ENCODE data around the gene KIF5C. TPM values are rescaled to one million over a fixed set of nuclear protein-coding genes. Genes with fewer than 3 reads are reported as not detected.

KIF5C gene
- total and polyA plus RNA-seq, 9 donors, result 0.73 to 18.7 (median 3.3) TPM

GRCh38 chr2:149057401-149057800 is 182.4 kb downstream of the KIF5C start:
- Histone ChIP-seq H3K4me3 (no peak overlapping the region), H3K36me3 (no peaks in the 10 kb centered on the region), H3K27ac (no peak overlapping the region), H3K27me3 (no peaks in the 10 kb centered on the region), H3K9me3 (no peaks in the 10 kb centered on the region), H3K4me1 (ENCODE audit: insufficient read depth) (no peaks in the 10 kb centered on the region)
- WGBS, 3 donors, result 11 to 15% (median 13%) methylated on average over 5 of the region's 5 CpGs
- no peak for TF ChIP-seq POLR2A (IDR thresholded peaks at IDR 0.05)
- TF ChIP-seq CTCF (IDR thresholded peaks at IDR 0.05), result no peak
- no peak for TF ChIP-seq EP300 (IDR thresholded peaks at IDR 0.05)
- intact Hi-C loops (cut with DNase I), result no loop called here
- DNase-seq, result no peak

GRCh38 chr2:149058936-149059335 is 183.9 kb downstream of the KIF5C start:
- Histone ChIP-seq H3K4me1 (ENCODE audit: insufficient read depth) (no peaks in the 10 kb centered on the region), H3K4me3 (no peak overlapping the region), H3K9me3 (no peaks in the 10 kb centered on the region), H3K27me3 (no peaks in the 10 kb centered on the region), H3K36me3 (no peaks in the 10 kb centered on the region), H3K27ac (no peak overlapping the region)
- TF ChIP-seq EP300 (IDR thresholded peaks at IDR 0.05) (no peak), POLR2A (IDR thresholded peaks at IDR 0.05) (no peak), CTCF (IDR thresholded peaks at IDR 0.05) (no peak)
- intact Hi-C loops (cut with DNase I), result no loop called here
- no peak for DNase-seq
- WGBS, 3 donors, result 91 to 93% (median 92%) methylated on average over 5 of the region's 5 CpGs

GRCh38 chr2:149059822-149060221 is 184.8 kb downstream of the KIF5C start:
- intact Hi-C loops (cut with DNase I), result no loop called here
- DNase-seq, result no peak
- Histone ChIP-seq H3K4me3 (no peak overlapping the region), H3K9me3 (no peaks in the 10 kb centered on the region), H3K4me1 (ENCODE audit: insufficient read depth) (no peaks in the 10 kb centered on the region), H3K27me3 (no peaks in the 10 kb centered on the region), H3K36me3 (no peaks in the 10 kb centered on the region), H3K27ac (no peak overlapping the region)
- no peak for TF ChIP-seq EP300 (IDR thresholded peaks at IDR 0.05)
- no peak for TF ChIP-seq POLR2A (IDR thresholded peaks at IDR 0.05)
- TF ChIP-seq CTCF (IDR thresholded peaks at IDR 0.05), result no peak
- WGBS, 3 donors, result 75 to 77% (median 75%) methylated on average over 1 of the region's 1 CpG

- no peaks in the 10 kb centered on the region for H3K27me3 ChIP-seq
- H3K9me3 ChIP-seq, result no peaks in the 10 kb centered on the region
- intact Hi-C loops (cut with DNase I), result no loop called here
- no peak overlapping the region for H3K27ac ChIP-seq
- no peak for DNase-seq
- H3K36me3 ChIP-seq, result no peaks in the 10 kb centered on the region
- no peaks in the 10 kb centered on the region for H3K4me1 ChIP-seq (ENCODE audit: insufficient read depth)
- 65 to 70% (median 70%) methylated on average over 2 of the region's 2 CpGs for WGBS, 3 donors
- H3K4me3 ChIP-seq, result no peak overlapping the region
- TF ChIP-seq CTCF (IDR thresholded peaks at IDR 0.05), result no peak
- TF ChIP-seq POLR2A (IDR thresholded peaks at IDR 0.05), result no peak
- TF ChIP-seq EP300 (IDR thresholded peaks at IDR 0.05), result no peak
Observed at GRCh38 chr2:149061133-149061745, 186.2 kb downstream of the KIF5C start.
